ENCODE results near the gene SPOUT1. TPM values are rescaled to one million over a fixed set of nuclear protein-coding genes. Genes with fewer than 3 reads are reported as not detected.

SPOUT1 gene
- polyA plus RNA-seq, 1 donor (not counting 4 experiments of a cell fraction or from before 2014, with no cell fraction given): 22.0 TPM

- Histone ChIP-seq H2AFZ (ENCODE audit: control insufficient read depth, low read length) (peak within 1 kb of the TSS; percentile 98), H3K36me3 (ENCODE audit: control insufficient read depth in 2 of 2, extremely low read depth in 1 of 2, insufficient read depth in 2 of 2, low read length in 2 of 2) (peaks cover 0 to 4% of the 10 kb centered on the region in 2 experiments), H3K4me2 (ENCODE audit: control insufficient read depth, extremely low read depth, insufficient read depth, low read depth, low read length) (peak within 1 kb of the TSS; percentile 97), H3K9me3 (ENCODE audit: control insufficient read depth, low read depth, low read length) (no peaks in the 10 kb centered on the region), H3K9ac (ENCODE audit: control insufficient read depth, extremely low read depth, insufficient read depth, low read length) (peak within 1 kb of the TSS; percentile 83), H3K4me1 (ENCODE audit: control insufficient read depth, extremely low read depth, insufficient read depth, low read length) (peaks cover 8% of the 10 kb centered on the region), H3K27ac (ENCODE audit: control insufficient read depth, insufficient read depth, low read length) (peak within 1 kb of the TSS; percentile 91), H3K9me1 (ENCODE audit: control insufficient read depth, extremely low read depth, insufficient read depth, low read length) (no peaks in the 10 kb centered on the region), H3K4me3 (ENCODE audit: control insufficient read depth in 2 of 3, extremely low read depth in 1 of 3, insufficient read depth in 2 of 3, low read depth in 1 of 3, low read length in 3 of 3) (peak within 1 kb of the TSS; percentile 84 to 88 (median 86)), H3K27me3 (ENCODE audit: control insufficient read depth, extremely low read depth, insufficient read depth, low read length) (no peaks in the 10 kb centered on the region), H3K79me2 (ENCODE audit: control insufficient read depth, insufficient read depth, low read length) (peaks cover 14% of the 10 kb centered on the region), H4K20me1 (ENCODE audit: control insufficient read depth, extremely low read depth, insufficient read depth, low read length) (no peaks in the 10 kb centered on the region)
- TF ChIP-seq EZH2 (IDR thresholded peaks at IDR 0.05; ENCODE audit: low read length) (no peak), CTCF (optimal IDR thresholded peaks at IDR 0.05 in 1 of 3, IDR thresholded peaks at IDR 0.05 in 1 of 3, conservative IDR thresholded peaks at IDR 0.05 in 1 of 3; ENCODE audit: extremely low read depth in 1 of 3, insufficient read depth in 2 of 3, low read length in 3 of 3) (no peak)
- dilution Hi-C loops (cut with MboI; ENCODE audit: extremely low pct_ligation_motif_present, low sequenced_read_pairs): no loop called here
- FAIRE-seq (no peak), DNase-seq (ENCODE audit: low read depth, low spot score) (no peak)
These were observed 57.7 kb downstream of the SPOUT1 start, which contains the start of gene ZER1 for GRCh38 chr9:128771745-128772519. Gene ZER1, minus strand, starts transcription at chr9:128771927. Its CDS starts 16,362 bp downstream, at chr9:128755565.

GRCh38 chr9:128771094-128771721 lies 58.4 kb downstream of the SPOUT1 start:
- Histone ChIP-seq H3K36me3 (ENCODE audit: control insufficient read depth in 2 of 2, extremely low read depth in 1 of 2, insufficient read depth in 2 of 2, low read length in 2 of 2) (peaks cover 0 to 4% of the 10 kb centered on the region in 2 experiments), H4K20me1 (ENCODE audit: control insufficient read depth, extremely low read depth, insufficient read depth, low read length) (no peaks in the 10 kb centered on the region), H3K9me3 (ENCODE audit: control insufficient read depth, low read depth, low read length) (no peaks in the 10 kb centered on the region), H2AFZ (ENCODE audit: control insufficient read depth, low read length) (peak overlapping the region; percentile 72), H3K27me3 (ENCODE audit: control insufficient read depth, extremely low read depth, insufficient read depth, low read length) (no peaks in the 10 kb centered on the region), H3K4me3 (ENCODE audit: control insufficient read depth in 2 of 3, extremely low read depth in 1 of 3, insufficient read depth in 2 of 3, low read depth in 1 of 3, low read length in 3 of 3) (peak overlapping the region; percentile 84 to 88 (median 86)), H3K4me2 (ENCODE audit: control insufficient read depth, extremely low read depth, insufficient read depth, low read depth, low read length) (peak overlapping the region; percentile 97), H3K4me1 (ENCODE audit: control insufficient read depth, extremely low read depth, insufficient read depth, low read length) (peaks cover 8% of the 10 kb centered on the region), H3K79me2 (ENCODE audit: control insufficient read depth, insufficient read depth, low read length) (peaks cover 14% of the 10 kb centered on the region), H3K9me1 (ENCODE audit: control insufficient read depth, extremely low read depth, insufficient read depth, low read length) (no peaks in the 10 kb centered on the region), H3K9ac (ENCODE audit: control insufficient read depth, extremely low read depth, insufficient read depth, low read length) (peak overlapping the region; percentile 83), H3K27ac (ENCODE audit: control insufficient read depth, insufficient read depth, low read length) (peak overlapping the region; percentile 81)
- TF ChIP-seq EZH2 (IDR thresholded peaks at IDR 0.05; ENCODE audit: low read length) (no peak), CTCF (optimal IDR thresholded peaks at IDR 0.05 in 1 of 3, IDR thresholded peaks at IDR 0.05 in 1 of 3, conservative IDR thresholded peaks at IDR 0.05 in 1 of 3; ENCODE audit: extremely low read depth in 1 of 3, insufficient read depth in 2 of 3, low read length in 3 of 3) (no peak)
- FAIRE-seq (no peak), DNase-seq (ENCODE audit: low read depth, low spot score) (no peak)
- dilution Hi-C loops (cut with MboI; ENCODE audit: extremely low pct_ligation_motif_present, low sequenced_read_pairs): no loop called here

Measured in keratinocyte (primary cell).